NOMO-1 (cell line): Measurements from ENCODE around the gene LRP5.

Experiments used
- DNase-seq, 2 experiments: peaks; one replicate each; lab custom pipeline; 2025; ENCODE audit not compliant: unreplicated experiment in 2 of 2; lab: John Stamatoyannopoulos, UW

Gene LRP5

DNA sequence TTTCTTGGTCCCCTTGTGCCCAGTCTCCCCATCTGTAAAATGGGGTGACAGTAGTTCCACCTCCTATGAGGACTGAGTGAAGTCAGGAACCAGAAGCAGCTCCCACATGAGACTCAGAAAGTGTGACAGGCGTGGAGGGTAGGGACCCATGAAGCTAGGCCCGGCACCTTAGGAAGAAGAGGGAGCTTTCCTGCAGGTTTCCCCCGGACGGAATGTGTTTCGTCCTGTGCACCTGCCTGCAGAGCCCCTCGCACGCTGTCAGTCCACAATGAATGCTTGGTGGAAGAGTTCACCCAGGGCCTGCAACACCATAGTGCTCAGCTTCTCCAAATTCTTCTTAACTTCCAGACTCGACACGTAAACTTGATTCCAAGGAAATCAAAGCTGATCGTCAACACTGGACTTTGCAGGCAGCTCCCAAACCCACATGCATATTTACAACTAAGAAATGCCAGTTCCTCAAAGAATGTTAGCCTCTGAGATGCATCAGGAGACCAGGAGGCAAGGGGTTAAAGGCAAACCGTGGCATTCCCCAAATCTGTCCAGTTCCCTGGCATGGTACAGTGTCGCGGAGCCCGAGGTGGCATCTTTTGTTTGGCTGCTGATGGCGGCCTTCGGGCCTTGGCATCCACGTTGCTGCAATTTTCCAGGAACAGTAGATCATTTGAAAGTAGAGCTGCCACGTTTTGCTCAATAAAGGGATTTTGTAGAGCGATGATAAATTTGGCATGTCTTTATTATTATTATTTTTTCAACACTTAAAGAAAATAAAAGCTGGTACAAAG, 15.4 kb downstream of the LRP5 start:
- DNase-seq, result no peak

DNA sequence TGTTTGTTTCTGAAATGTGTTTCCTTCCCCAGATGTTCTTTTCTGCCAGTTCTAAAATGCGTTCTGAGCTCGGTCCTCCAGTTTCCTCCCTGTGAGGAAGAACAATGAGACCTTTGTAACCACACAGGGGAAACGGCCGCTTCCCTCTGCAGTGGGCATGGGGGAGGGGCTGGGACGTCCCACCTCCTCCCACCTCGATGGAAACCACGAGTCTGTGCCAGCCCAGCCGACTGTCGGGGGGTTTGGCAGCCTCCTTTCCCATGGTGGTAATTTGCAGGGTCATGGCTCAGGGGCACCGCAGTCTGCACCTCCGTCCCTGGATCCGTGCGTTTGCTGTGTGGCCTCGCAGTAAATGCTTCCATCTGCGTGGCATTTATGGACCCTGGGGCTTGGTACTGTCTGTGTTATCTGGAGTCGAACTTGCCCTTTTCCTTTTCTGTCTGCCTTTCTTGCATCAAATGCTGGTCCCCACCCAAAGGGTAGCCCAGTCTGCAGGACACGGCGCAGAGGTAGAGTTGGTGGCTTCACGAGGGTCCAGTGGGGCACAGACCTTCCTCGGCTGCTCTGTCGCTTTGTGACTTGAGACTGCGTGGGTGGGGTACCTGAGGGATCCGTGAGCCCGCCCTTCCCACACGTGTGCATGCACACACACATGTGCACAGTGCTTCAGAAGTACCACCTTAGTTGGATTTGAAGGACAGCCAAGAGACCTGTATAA, 16.1 kb downstream of the LRP5 start:
- DNase-seq, result peak; percentile 15 to 32

DNA sequence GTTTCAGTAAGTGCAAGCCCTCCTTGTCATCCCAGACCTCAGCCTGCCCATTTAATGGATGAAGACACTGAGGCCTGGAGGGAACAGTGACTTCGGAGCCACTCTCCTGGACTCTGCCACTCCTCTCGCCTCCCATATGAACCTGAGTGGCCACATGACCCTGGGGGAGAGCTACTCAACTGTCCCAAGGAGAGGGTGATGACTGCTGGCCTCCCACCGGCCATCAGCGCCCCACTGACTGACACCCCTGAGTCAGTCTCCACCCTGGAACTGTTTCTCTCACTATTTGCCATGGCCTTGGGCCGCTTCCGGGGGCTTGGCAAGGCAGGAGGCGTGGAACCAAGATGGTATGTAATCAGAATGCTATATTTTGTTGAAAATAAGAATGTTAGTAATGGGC, 17.1 kb downstream of the LRP5 start:
- no peak for DNase-seq

DNA sequence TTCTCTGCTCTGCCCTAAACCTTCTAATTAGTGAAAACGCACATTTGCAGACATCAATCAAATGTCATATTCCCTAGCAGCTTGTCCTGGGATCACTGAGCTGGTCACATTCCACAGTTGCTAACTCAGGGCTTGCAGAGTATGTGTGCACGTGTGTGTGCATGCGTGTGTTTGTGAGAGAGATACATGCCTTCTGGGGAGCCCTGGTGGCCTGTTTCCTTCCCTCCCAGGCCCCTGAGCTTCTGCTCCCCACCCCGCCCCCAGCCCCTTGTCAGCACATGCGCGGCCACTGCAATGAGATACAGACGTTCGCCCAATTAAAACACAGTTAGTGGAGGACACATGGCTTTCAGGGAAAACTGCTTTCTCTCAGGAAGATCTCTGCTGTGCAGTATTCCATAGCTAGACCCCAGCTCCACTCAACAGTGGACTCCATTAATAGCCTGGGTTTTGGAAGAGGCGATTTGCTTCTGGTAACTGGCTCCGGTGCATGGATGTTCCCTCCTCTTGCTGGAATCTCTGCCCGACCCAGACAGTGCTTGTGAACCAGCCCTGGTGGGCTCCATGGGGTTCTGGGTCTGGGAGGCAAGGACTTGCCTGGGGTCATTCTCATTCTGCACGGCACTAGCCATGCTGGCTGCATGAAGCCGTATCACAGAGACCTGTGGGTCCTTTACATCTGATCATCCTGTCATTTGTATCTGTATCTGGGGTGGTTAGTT, 17.7 kb downstream of the LRP5 start:
- no peak for DNase-seq

DNA sequence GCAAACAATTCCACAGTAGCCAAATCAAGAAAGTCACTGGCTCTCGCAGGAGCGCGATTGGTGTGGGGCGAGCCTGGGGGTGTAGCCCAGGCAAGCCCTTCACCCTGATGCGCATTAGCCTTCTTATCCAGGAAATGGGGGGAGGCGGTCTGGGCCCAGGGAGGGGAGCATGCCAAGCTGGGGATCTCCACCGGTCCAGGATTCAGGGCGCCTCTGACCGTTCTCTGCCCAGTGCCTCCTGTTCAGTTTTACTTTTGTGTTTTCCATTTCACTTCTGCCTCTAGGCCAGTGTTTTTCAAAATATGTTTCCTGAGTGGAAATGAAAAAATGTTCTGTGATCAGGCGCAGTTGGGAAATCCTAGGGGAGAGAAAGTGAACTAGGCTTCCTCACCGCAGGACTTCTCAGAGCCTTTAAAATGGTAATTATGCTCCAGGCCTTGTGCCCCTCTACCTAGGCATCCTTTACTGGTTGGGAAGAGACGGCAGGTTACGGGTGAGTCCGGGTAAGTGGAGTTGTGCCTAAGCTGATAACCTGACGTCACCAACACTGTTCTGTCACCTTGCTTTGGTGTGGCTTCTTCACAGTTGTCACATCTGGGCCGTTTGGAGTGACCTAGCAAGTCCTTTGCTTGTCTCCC, 18.4 kb downstream of the LRP5 start:
- DNase-seq, result no peak

DNA sequence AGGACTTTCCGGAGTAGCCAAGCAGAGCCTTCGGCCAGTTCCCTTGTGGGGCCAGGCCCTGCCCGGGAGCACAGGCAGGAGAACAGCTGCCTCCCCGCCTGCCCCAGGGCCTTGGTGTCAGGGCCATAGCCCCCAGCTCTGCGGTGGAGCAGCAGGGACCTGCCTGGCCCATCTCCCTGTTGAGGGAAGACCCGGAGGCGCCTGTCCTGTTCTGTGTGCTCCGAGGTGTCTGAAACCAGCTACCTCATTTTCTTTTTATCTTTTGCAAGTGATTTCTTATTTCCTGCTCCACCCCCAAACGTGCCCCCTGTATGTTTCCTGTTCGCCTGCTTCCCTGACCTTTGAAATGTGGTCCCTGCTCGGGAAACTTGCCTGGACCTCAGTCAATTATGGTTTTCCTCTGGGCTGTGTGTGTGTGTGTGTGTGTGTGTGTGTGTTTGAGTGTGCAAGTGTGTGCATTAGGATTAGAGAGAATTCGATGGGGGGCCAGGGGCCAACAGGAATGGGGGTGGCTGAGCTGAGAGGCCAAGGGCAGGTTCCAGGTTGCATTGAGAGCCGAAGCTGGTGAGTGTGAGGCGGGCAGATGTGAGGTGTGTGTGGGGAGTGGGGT, 19.1 kb downstream of the LRP5 start:
- no peak for DNase-seq

DNA sequence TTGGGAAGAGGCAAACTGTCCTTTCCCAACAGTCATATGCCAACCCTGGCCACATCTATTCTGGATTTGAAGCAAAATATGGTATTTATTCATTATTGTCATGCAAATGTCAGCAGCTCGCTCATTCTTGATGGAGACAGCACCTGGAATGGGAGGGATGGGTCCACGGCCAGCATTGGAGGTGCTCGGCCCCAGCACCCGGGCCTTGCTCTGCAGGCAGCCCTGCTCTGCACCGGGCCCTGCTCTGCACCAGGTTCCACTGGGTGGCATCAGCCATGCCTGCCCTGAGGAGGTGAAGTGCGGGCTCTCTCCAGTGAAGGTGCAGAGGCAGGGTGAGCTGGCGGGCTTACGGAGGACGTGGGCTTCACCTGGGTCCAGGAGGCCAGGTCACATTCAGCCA, 19.8 kb downstream of the LRP5 start:
- DNase-seq, result no peak

DNA sequence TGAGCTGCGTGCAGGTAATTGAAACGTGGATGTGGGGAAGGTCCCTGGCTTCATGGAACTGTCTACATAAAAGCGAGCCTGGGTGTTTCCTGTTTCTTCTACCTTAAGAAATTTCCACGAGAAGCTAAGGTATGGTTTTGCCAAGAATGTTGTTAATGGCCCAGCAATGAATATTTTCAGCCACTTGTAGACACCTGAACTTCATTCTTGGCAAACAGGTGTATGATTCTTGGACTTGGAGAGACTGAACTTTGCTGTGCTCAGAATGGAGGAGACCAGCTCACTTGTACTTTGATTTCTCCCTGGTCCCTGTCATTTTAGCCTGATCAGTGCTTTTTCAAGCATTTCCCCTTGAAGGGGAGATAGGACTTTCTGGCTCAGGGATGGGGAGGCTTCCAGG, 20.8 kb downstream of the LRP5 start:
- DNase-seq, result no peak

DNA sequence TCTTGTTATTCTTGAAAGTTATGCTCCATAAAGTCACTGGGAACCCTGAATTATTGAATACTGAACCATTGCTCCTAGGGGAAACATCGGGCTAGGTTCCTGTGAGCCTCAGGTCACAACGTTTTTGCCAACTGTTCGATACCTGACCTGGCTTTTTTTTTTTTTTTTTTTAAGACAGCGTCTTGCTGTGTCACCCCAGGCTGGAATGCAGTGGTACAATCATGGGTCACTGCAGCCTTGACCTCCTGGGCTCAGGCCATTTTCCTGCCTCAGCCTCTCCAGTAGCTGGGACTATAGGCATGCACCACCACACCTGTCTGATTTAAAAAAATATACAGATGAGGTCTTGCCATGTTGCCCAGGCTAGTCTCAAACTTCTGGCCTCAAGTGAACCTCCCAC, 22.5 kb downstream of the LRP5 start:
- DNase-seq, result no peak

DNA sequence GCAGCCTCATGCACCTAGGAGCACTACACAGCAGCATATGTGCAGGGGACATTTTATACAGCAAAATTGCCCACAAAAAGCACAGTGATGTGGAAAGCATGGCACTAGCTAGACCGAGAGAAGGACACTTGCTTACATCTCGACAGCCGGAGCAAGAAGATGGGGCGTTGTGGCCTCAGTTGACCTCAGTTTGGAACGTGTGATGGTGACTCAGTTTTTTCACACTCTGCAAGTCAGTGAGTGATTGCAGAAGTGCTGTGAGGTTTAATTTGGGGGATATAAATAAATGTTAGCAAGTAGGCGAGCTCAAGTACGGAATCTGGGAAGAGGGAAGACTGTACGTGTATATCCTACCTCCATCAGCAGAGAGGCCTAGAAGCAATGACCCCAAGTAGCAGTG, 23.3 kb downstream of the LRP5 start:
- DNase-seq, result no peak

DNA sequence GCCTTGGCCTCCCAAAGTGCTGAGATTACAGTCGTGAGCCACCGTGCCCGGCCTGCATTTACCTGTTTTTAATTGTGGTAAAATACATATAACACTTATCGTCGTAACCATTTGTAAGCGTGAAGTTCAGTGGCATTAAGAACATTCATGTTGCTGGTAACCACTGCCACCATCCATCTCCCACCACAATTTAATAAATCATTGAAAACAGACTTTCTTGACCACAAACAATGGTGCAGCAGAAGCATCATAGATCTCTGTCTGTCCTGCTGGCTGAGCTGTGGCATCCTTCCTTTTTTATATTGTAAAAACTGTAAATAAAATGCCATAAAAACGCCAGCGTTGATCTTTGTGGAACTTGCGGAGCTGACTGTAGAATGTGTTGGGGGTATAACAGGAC, 24.3 kb downstream of the LRP5 start:
- no peak for DNase-seq

DNA sequence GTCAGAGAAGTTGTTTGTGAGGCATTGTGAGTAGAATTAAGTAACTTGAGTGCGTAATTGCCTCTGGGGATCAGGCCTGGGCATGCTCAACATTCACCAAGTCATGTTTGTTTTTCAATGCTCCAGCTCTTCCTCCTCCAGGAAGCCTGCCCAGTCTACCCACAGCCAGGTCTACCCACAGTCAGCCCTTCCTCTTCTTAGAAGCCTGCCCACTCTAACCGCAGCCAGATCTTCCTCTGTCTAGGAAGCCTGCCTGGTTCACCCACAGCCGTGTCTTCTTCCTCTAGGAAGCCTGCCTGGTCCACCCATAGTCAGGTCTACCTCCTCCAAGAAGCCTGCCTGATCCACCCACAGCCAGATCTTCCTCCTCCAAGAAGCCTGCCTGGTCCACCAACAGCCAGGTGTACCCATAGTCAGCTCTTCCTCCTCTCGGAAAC, 25.0 kb downstream of the LRP5 start:
- DNase-seq, result peak; percentile 35 to 51

DNA sequence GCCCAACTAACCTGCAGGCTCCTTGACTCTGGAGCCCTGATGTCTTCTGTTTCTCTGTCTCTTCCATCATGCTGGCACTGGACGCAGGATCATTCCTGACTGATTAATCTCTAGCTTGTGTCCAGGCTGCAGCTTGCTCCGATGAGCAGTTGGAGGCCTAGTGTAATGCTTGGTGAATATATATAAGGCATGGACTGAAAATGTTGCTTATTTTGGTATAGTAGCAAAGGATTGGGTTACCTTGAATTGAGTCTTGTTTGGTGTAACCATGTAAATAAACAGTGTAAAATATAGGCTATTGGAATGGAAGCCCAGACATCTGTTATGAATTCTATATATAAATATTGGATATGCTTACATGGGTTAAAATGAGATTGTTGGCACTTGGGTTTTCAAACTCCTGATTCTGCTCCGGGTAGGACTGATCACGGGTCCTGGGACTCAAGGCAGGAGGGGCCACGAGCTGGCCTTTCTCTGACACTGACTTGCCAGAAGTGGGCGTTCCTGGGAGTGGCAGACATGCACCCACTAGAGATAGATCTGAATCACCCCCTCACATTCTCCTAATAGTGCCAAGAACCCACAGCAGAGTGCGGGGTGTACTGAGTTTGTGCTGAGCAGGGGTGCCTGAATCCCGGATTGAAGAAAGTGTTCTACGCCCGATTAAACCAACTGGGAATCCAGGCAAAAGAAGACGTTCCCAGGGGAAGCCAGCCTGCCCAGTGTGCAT, 25.8 kb downstream of the LRP5 start:
- no peak for DNase-seq

DNA sequence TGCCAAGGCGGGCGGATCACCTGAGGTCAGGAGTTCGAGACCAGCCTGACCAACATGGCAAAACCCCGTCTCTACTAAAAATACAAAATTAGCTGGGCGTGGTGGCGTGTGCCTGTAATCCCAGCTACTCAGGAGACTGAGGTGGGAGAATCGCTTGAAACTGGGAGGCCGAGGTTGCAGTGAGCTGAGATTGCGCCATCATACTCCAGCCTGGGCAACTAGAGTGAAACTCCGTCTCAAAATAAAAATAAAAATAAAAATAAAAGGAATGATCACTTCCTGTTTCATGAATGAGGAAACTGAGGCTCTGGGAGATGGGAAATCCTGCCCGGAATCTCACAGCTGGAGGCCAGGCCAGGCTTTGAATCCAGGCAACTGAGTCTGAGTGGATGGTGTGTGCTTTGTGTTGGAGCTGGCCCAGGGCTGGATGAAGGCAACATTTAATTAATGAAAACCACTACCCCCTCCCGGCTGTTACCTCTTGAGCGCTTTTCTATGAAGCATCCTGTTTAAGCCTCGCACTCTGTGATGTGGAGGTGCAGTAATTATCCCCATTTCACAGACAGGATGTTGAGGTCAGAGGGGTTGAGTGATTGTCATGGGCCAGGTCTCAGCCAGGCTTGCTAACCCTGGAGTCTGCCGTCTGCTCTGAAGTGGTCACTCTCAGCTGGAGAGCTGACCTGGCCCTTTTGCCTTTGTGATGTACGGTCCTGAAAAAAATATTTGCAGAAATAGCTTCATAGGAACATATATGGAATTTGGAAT, 27.8 kb downstream of the LRP5 start:
- no peak for DNase-seq

DNA sequence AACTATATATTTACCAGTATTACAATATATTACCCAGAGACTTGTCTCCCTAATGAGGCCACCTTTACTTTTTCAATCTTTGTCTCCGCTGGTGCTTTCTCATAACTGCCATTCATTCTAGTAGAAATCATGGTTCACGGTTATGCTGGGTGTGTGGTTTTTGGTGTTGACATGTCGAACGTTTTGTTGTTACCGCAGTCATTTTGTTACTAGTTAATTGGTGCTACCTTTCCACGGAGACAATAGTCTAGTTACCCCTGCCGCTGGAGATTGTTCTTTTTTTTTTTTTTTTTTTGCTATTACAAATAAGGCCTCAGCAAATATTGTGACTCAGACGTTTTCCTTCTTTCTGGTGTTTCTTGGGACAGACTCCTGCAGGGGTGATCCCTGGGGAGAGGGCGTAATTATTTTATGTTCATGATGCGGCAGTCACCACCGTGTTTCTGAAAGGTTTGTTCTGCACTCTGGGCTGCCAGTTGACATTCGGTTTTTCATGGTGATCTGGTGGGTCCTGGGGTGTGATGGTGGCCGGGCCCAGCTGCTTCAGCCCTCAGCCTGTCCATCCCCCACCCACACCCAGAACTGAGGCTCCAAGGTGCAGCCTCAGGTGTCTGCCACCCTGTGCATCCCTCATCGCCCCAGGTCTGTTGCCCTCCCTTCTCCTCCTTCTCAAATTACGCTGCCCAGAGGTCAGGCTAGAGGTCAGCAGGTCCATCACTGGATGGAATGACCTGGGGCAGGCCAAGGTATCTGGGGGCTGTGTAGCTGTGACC, 28.6 kb downstream of the LRP5 start:
- no peak for DNase-seq

DNA sequence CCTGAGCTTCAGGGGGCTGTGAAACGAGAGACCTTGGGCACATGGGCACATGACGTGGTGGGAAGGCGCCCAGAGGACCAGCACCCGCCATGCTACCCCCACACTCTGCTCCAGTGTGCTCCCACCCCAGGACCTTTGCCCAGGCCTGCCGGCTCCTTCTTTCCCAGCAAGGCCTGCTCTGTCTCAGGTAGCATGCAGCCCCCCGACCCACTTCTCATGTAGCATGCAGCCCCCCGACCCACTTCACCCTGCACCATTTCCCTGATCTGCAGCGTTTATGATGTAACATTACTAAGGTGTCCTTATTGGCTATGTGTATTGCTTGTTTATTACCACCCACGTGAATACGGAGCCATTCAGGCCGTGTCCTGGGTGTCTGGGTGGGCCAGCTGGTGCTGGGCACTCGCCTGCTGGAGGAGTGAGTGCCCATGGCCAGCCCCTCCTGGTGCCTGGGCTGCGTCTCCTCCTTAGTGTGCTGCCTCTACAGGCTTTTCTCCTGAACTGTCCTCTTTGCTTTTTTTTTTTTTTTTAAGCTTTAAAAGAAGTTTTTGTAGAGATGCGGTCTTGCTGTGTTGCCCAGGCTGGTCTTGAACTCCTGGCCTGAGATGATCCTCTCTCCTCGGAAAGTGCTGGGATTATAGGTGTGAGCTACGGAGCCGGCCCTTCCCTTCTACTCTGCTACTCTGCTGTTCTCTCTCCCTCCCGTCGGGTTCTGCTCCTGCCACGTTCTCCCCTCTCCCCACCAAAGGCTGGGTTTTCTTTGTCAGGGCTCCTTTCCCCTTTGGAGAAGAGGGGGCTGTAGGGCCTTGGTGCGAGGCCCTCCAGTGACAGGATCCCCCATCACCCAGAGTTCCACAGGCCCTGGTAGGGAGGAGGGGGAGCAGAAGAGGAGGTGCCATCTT, 29.4 kb downstream of the LRP5 start:
- no peak for DNase-seq

DNA sequence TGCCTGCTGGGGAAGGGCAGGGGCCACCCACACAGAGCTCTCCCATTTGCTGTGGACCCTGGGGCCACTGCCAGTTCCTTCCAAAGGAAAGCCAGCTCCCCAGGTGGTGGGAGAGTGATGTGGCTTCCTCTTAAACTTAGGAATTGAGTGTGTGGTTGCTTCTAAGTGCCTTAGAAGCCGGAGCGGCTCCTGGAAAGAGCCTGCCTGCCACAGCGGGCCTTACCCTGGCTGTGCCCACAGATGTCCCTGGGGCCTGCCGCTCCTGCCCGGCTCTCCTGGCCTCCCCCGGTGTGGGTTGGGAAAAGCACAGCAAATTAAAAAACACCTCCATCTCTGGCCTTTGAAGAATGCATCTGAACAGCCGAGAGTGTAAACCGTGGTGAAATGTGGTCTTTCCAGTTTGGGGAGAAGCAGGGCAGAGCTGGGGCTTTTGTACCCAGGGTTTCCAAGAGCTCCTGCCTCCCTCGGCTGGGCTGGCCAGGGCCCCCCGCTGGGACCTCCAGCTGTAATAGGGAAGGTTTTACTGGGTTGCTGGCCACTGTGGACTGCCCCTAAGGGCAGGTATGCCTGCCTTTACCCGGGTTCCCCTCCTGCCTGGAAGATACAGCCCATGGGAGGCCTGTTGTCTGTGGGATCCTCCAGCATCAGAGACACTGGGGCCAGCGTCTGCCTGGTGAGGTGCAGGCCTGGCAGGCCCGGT, 30.2 kb downstream of the LRP5 start:
- no peak for DNase-seq
